NK-92 (cell line): ENCODE data around the gene PARPBP.
"Not testable (repeated sequence)": the region's sequence is repeated elsewhere in the genome, so short reads cannot be mapped to it uniquely, and the experiment has no call there.

Source experiments
- DNase-seq: peaks from one replicate; lab custom pipeline; 2025; ENCODE audit not compliant: unreplicated experiment; lab: John Stamatoyannopoulos, UW

PARPBP gene

GRCh38 chr12:102147062-102147587, 27.1 kb downstream of the PARPBP start:
- not testable (repeated sequence) for DNase-seq

- not testable (repeated sequence) for DNase-seq
Measured at GRCh38 chr12:102155206-102155605, 35.2 kb downstream of the PARPBP start.

GRCh38 chr12:102163383-102163782, 43.4 kb downstream of the PARPBP start:
- no peak for DNase-seq

GRCh38 chr12:102167821-102168604, 48.0 kb downstream of the PARPBP start:
- no peak for DNase-seq

GRCh38 chr12:102169922-102170621, 50.1 kb downstream of the PARPBP start:
- DNase-seq = no peak

GRCh38 chr12:102171951-102172350, 52.0 kb downstream of the PARPBP start:
- no peak for DNase-seq

- no peak for DNase-seq
Measured at GRCh38 chr12:102172436-102172835, 52.5 kb downstream of the PARPBP start.

GRCh38 chr12:102174117-102174516, 54.1 kb downstream of the PARPBP start:
- no peak for DNase-seq

- no peak for DNase-seq
Measured at GRCh38 chr12:102174761-102175160, 54.8 kb downstream of the PARPBP start.

- DNase-seq = no peak
Measured at GRCh38 chr12:102182635-102183034, 62.7 kb downstream of the PARPBP start.

GRCh38 chr12:102195826-102196225, 75.8 kb downstream of the PARPBP start:
- no peak for DNase-seq

- DNase-seq = no peak
Measured at GRCh38 chr12:102197789-102198188, 77.8 kb downstream of the PARPBP start, which contains the start of gene PMCH. Gene PMCH (minus strand): TSS chr12:102197833. CDS start chr12:102197770, 63 bp downstream.

- no peak for DNase-seq
Measured at GRCh38 chr12:102201436-102202061, 81.6 kb downstream of the PARPBP start.

- no peak for DNase-seq
Measured at GRCh38 chr12:102202556-102202955, 82.6 kb downstream of the PARPBP start.

- no peak for DNase-seq
Measured at GRCh38 chr12:102204025-102204424, 84.0 kb downstream of the PARPBP start.

GRCh38 chr12:102215992-102216691, 96.2 kb downstream of the PARPBP start:
- no peak for DNase-seq

- DNase-seq = no peak
Measured at GRCh38 chr12:102220736-102221135, 100.8 kb downstream of the PARPBP start.

- DNase-seq = no peak
Measured at GRCh38 chr12:102227954-102228353, 108.0 kb downstream of the PARPBP start.

- DNase-seq = no peak
Measured at GRCh38 chr12:102232036-102232435, 112.1 kb downstream of the PARPBP start.

GRCh38 chr12:102232446-102232845, 112.5 kb downstream of the PARPBP start:
- no peak for DNase-seq

GRCh38 chr12:102234599-102234998, 114.6 kb downstream of the PARPBP start:
- DNase-seq = no peak
